Measurements from ENCODE around the gene DIO2.

Gene DIO2

GRCh38 chr14:80167793-80168448 lies 43.4 kb downstream of the DIO2 start:
- no peak for DNase-seq (ENCODE audit: low read depth in 2 of 2)

- no peak for DNase-seq (ENCODE audit: low read depth in 2 of 2)
Observed at GRCh38 chr14:80164991-80165721, 46.1 kb downstream of the DIO2 start.

DNA sequence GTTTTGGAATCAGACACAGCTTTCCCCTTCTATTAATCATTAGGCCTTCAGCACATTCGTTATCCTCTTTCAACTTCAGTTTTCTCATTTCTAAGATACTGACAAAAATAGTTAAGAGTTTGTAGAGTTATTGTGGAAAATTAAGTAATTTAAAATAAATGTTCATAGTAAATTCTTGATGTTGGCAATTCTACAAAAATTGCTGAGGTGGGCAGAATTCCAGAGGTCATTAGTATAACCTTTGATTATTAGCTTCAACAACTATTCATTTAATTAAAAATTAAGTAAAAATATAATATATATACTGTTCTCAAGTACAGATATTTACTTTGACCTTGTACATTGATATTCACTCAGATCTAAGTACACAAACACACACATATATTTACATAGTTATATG lies 58.5 kb downstream of the DIO2 start:
- DNase-seq (ENCODE audit: low read depth in 2 of 2): no peak

DNA sequence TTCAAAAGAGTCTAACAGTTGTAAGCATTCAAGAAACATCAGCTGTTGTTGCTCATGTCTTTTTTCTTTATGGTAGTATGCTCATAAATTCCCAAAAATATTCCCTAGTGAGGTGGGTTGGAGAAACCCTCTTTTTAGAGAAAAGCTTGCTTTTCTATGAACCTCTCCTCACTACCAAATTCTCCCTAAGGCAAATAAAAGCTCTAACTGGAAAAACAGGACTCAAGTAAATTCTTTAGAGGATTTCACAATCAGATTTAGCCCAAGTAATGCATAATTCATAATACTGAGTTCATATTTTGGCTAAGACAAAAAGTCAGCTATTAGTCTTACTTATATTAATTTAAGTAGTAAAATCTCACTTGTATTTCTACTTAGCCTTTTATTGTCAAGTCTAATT lies 59.1 kb downstream of the DIO2 start:
- DNase-seq (ENCODE audit: low read depth in 2 of 2): no peak

- no peak for DNase-seq (ENCODE audit: low read depth in 2 of 2)
Observed at GRCh38 chr14:80150301-80150700, 61.0 kb downstream of the DIO2 start.
